ENCODE measurements around the gene CHDH. TPM values are rescaled to one million over a fixed set of nuclear protein-coding genes. Genes with fewer than 3 reads are reported as not detected.

Gene CHDH
- total RNA-seq, 1 donor from 2014 or later: 17.7 TPM

GRCh38 chr3:53813229-53813628, 33.0 kb downstream of the CHDH start:
- Mint-ChIP-seq H3K36me3 (ENCODE audit: insufficient read depth) (peaks cover 2% of the 10 kb centered on the region), H3K4me3 (ENCODE audit: low read depth) (no peak overlapping the region), H3K27ac (no peak overlapping the region), H3K4me1 (ENCODE audit: low read depth) (no peaks in the 10 kb centered on the region), H3K9me3 (ENCODE audit: low read depth) (no peaks in the 10 kb centered on the region), H3K27me3 (no peaks in the 10 kb centered on the region)
- no peak for DNase-seq (ENCODE audit: low spot score, unreplicated experiment)
- no peak for TF ChIP-seq CTCF (IDR thresholded peaks at IDR 0.05; ENCODE audit: unreplicated experiment)

DNA sequence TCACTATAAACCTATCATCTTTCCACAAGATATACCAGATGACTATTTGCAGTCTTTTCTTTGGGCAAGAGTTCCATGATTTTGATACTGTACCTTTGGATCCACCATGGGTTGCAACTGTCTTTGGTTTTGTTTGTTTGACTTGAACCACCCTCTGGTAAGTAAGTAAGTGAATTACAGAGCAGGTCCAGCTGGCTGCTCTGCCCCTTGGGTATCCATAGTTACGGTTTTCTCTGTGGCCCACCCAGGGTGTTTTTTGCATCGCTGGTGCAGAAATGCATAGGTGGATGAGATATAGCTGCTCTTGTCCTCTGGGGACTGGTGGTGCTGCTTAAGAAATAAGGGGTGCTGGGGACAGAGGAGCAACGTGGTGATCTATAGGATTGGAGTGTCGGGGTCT, 33.8 kb downstream of the CHDH start:
- Mint-ChIP-seq H3K9me3 (ENCODE audit: low read depth) (no peaks in the 10 kb centered on the region), H3K4me3 (ENCODE audit: low read depth) (no peak overlapping the region), H3K27ac (no peak overlapping the region), H3K4me1 (ENCODE audit: low read depth) (peaks cover 3% of the 10 kb centered on the region), H3K36me3 (ENCODE audit: insufficient read depth) (peaks cover 2% of the 10 kb centered on the region), H3K27me3 (no peaks in the 10 kb centered on the region)
- no peak for DNase-seq (ENCODE audit: low spot score, unreplicated experiment)
- no peak for TF ChIP-seq CTCF (IDR thresholded peaks at IDR 0.05; ENCODE audit: unreplicated experiment)

GRCh38 chr3:53811143-53811927, 34.9 kb downstream of the CHDH start:
- Mint-ChIP-seq H3K9me3 (ENCODE audit: low read depth) (no peaks in the 10 kb centered on the region), H3K36me3 (ENCODE audit: insufficient read depth) (peaks cover 2% of the 10 kb centered on the region), H3K27ac (no peak overlapping the region), H3K27me3 (no peaks in the 10 kb centered on the region), H3K4me3 (ENCODE audit: low read depth) (no peak overlapping the region), H3K4me1 (ENCODE audit: low read depth) (peaks cover 9% of the 10 kb centered on the region)
- no peak for DNase-seq (ENCODE audit: low spot score, unreplicated experiment)
- TF ChIP-seq CTCF (IDR thresholded peaks at IDR 0.05; ENCODE audit: unreplicated experiment): no peak

GRCh38 chr3:53809764-53810400, 36.3 kb downstream of the CHDH start:
- DNase-seq (ENCODE audit: low spot score, unreplicated experiment): no peak
- Mint-ChIP-seq H3K9me3 (ENCODE audit: low read depth) (no peaks in the 10 kb centered on the region), H3K27me3 (no peaks in the 10 kb centered on the region), H3K36me3 (ENCODE audit: insufficient read depth) (no peaks in the 10 kb centered on the region), H3K4me1 (ENCODE audit: low read depth) (peaks cover 9% of the 10 kb centered on the region), H3K4me3 (ENCODE audit: low read depth) (no peak overlapping the region), H3K27ac (peak overlapping the region; percentile 13)
- TF ChIP-seq CTCF (IDR thresholded peaks at IDR 0.05; ENCODE audit: unreplicated experiment): no peak

GRCh38 chr3:53809267-53809666, 37.0 kb downstream of the CHDH start:
- no peaks in the 10 kb centered on the region for H3K36me3 Mint-ChIP-seq (ENCODE audit: insufficient read depth)
- TF ChIP-seq CTCF (IDR thresholded peaks at IDR 0.05; ENCODE audit: unreplicated experiment): no peak
- H3K4me3 Mint-ChIP-seq (ENCODE audit: low read depth): no peak overlapping the region
- H3K27ac Mint-ChIP-seq: no peak overlapping the region
- no peaks in the 10 kb centered on the region for H3K9me3 Mint-ChIP-seq (ENCODE audit: low read depth)
- peaks cover 3% of the 10 kb centered on the region for H3K27me3 Mint-ChIP-seq
- peaks cover 9% of the 10 kb centered on the region for H3K4me1 Mint-ChIP-seq (ENCODE audit: low read depth)
- no peak for DNase-seq (ENCODE audit: low spot score, unreplicated experiment)

Measured in progenitor cell of endocrine pancreas (in vitro differentiated cells).